ENCODE measurements around the gene RPS6KA2. TPM values are rescaled to one million over a fixed set of nuclear protein-coding genes. Genes with fewer than 3 reads are reported as not detected.
"Not testable (repeated sequence)": the region's sequence is repeated elsewhere in the genome, so short reads cannot be mapped to it uniquely, and the experiment has no call there.

Gene RPS6KA2
- total RNA-seq, 4 donors from 2014 or later: 64.9 to 101 (median 81.6) TPM

DNA sequence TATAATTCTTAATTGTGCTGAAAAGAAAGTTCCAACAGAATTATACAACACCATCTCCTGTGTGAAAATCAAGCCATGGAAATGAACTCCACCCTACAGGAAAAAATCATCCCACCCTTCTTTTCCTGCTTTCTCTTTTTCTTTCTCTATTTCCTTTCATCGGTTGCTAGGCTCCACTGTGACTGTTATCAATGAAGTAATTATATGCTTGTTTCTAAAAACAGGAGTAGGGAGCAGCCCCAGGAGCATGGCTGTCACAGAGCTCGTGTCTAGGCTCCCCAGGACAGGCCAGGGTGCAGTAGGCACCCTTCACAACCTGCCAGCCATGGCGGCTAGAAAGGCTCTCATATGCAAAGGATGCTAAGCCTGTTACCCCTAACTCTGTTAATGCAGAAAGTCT lies 257.3 kb downstream of the RPS6KA2 start:
- TF ChIP-seq, protein P1, sequence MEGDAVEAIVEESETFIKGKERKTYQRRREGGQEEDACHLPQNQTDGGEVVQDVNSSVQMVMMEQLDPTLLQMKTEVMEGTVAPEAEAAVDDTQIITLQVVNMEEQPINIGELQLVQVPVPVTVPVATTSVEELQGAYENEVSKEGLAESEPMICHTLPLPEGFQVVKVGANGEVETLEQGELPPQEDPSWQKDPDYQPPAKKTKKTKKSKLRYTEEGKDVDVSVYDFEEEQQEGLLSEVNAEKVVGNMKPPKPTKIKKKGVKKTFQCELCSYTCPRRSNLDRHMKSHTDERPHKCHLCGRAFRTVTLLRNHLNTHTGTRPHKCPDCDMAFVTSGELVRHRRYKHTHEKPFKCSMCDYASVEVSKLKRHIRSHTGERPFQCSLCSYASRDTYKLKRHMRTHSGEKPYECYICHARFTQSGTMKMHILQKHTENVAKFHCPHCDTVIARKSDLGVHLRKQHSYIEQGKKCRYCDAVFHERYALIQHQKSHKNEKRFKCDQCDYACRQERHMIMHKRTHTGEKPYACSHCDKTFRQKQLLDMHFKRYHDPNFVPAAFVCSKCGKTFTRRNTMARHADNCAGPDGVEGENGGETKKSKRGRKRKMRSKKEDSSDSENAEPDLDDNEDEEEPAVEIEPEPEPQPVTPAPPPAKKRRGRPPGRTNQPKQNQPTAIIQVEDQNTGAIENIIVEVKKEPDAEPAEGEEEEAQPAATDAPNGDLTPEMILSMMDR (IDR thresholded peaks at IDR 0.05): no peak
- no peak for TF ChIP-seq POLR2A (IDR thresholded peaks at IDR 0.05)
- Histone ChIP-seq H3K36me3 (peaks cover 0 to 4% of the 10 kb centered on the region in 2 donors), H3K9me3 (no peaks in the 10 kb centered on the region), H3K27me3 (no peaks in the 10 kb centered on the region), H3K27ac (no peak overlapping the region), H3K4me3 (replicated peaks in 1 of 3) (no peak overlapping the region), H3K4me1 (no peaks in the 10 kb centered on the region)
- 78 to 80% methylated on average over 3 of the region's 3 CpGs for WGBS, 2 donors
- no peak for DNase-seq
- intact Hi-C loops (cut with DNase I): no loop called here

DNA sequence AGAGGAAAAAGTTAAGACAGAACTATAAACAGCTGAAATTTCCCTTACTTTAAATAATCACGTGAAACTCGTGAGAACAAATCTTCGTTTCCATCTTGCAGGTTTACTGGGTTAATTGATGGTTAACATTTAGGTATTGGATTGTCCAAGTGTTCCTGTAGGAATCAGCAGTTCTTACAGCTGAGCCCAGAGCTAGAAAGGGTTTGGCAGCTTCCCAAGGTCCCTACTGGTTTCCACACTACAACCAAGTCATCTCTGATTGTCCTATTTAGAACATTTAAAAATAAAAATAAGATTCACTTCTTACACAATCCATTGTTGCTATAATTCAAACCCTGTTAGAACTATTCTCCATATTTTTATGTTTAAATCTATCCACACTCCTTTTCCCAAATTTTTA lies 260.1 kb downstream of the RPS6KA2 start:
- H3K27me3 ChIP-seq: no peaks in the 10 kb centered on the region
- WGBS, 2 donors: 86 to 94% methylated on average over 3 of the region's 3 CpGs
- TF ChIP-seq, protein P1 (IDR thresholded peaks at IDR 0.05): no peak
- peaks cover 10 to 19% of the 10 kb centered on the region in 2 donors for H3K36me3 ChIP-seq
- H3K9me3 ChIP-seq: no peaks in the 10 kb centered on the region
- H3K4me3 ChIP-seq (replicated peaks in 1 of 3): no peak overlapping the region
- intact Hi-C loops (cut with DNase I): no loop called here
- no peaks in the 10 kb centered on the region for H3K4me1 ChIP-seq
- no peak overlapping the region for H3K27ac ChIP-seq
- DNase-seq: no peak

DNA sequence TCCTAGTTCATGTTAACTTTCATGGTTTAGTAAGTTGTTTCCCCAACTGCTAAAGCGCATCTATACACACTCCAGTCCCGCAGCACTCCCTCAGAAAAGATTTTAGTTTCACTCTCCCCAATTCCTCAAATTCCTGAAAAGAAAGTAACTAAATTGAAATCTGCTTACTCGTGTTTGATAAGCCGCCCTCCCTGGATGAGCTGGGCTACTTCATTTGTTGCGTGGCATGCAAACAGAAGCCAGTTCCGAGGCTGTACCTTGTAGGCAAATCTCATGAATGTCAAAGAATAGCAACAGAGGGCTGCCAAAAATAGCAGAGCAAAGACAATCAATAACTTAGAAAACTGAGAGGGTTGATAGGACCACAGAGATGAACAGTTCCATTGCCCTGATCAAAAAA lies 261.2 kb downstream of the RPS6KA2 start:
- Histone ChIP-seq H3K9me3 (no peaks in the 10 kb centered on the region), H3K36me3 (peaks cover 10 to 19% of the 10 kb centered on the region in 2 donors), H3K27ac (no peak overlapping the region), H3K4me3 (replicated peaks in 1 of 3) (no peak overlapping the region), H3K27me3 (no peaks in the 10 kb centered on the region), H3K4me1 (no peaks in the 10 kb centered on the region)
- 87 to 90% methylated on average over 6 of the region's 6 CpGs for WGBS, 2 donors
- no peak for TF ChIP-seq POLR2A (IDR thresholded peaks at IDR 0.05)
- TF ChIP-seq, protein P1 (IDR thresholded peaks at IDR 0.05): no peak
- intact Hi-C loops (cut with DNase I): no loop called here
- no peak for DNase-seq

DNA sequence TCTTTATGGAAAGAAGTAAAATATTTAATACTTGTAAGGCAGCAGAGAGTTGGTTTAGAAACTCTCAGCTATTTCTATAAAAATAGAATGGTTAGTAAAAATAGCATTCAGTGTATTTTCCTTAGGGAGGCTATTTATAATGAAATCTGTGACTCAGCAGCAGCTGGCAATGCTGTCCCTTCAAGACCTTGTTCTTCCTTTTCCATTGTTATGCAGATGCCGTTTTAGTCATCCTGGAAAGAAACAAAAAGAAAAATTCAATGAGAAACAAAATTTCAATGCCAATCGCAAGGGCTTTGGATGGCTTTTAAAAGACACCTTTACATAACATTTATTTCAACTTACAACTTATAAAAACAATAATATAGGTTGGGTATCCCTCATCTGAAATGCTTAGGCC lies 261.8 kb downstream of the RPS6KA2 start:
- 67 to 73% methylated on average over 2 of the region's 2 CpGs for WGBS, 2 donors
- H3K27ac ChIP-seq: no peak overlapping the region
- DNase-seq: no peak

DNA sequence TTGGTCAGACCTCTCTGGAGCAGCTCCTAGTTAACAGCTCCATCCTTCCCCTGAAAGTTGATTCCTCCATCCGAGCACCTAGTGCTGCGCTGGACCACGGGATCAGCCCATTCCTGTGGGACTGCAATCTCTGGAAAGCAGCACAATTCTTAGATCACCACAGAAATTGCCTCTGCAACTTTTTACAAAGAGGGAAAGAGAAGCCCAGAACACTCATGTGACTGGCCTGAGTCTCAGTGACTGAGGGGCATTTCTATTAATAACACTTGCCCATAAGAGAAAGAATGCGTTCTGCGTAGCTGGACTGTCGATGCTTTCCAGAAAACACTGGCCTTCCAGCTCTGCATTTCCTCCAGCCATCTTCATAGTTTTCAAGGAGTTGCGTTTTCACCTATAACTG lies 262.6 kb downstream of the RPS6KA2 start:
- no peak for DNase-seq
- peaks cover 10 to 19% of the 10 kb centered on the region in 2 donors for H3K36me3 ChIP-seq
- H3K9me3 ChIP-seq: no peaks in the 10 kb centered on the region
- no peak for TF ChIP-seq POLR2A (IDR thresholded peaks at IDR 0.05)
- TF ChIP-seq, protein P1 (IDR thresholded peaks at IDR 0.05): no peak
- no peaks in the 10 kb centered on the region for H3K4me1 ChIP-seq
- H3K27me3 ChIP-seq: no peaks in the 10 kb centered on the region
- no peak overlapping the region for H3K4me3 ChIP-seq (replicated peaks in 1 of 3)
- WGBS, 2 donors: 80 to 81% methylated on average over 7 of the region's 7 CpGs
- no peak overlapping the region for H3K27ac ChIP-seq
- intact Hi-C loops (cut with DNase I): no loop called here

More for the DNA sequence above, 261.8 kb downstream of the RPS6KA2 start:
- H3K4me1 ChIP-seq: no peaks in the 10 kb centered on the region
- no peaks in the 10 kb centered on the region for H3K27me3 ChIP-seq
- TF ChIP-seq POLR2A (IDR thresholded peaks at IDR 0.05): no peak
- TF ChIP-seq, protein P1 (IDR thresholded peaks at IDR 0.05): no peak
- H3K4me3 ChIP-seq (replicated peaks in 1 of 3): no peak overlapping the region
- peaks cover 10 to 19% of the 10 kb centered on the region in 2 donors for H3K36me3 ChIP-seq
- intact Hi-C loops (cut with DNase I): no loop called here
- no peaks in the 10 kb centered on the region for H3K9me3 ChIP-seq

DNA sequence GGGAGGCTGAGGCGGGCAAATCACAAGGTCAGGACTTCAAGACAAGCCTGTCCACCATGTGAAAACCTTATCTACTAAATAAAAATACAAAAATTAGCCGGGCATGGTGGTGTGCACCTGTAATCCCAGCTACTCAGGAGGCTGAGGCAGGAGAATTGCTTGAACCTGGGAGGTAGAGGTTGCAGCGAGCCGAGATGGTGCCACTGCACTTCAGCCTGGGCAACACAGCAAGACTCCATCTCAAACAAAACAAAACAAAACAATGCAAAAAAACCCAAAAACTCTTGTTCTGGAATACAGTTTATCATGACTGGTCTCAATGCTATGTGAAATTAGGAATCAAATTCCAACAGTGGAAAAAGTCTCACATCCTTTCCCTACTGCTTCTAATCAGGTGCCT lies 264.6 kb downstream of the RPS6KA2 start:
- DNase-seq; H3K9me3 ChIP-seq; intact Hi-C loops (cut with DNase I); H3K27ac ChIP-seq; H3K4me1 ChIP-seq; H3K4me3 ChIP-seq (replicated peaks in 1 of 3); H3K27me3 ChIP-seq: not testable (repeated sequence)
- 98 to 100% methylated on average over 4 of the region's 4 CpGs for WGBS, 2 donors
- peaks cover 10 to 19% of the 10 kb centered on the region in 2 donors for H3K36me3 ChIP-seq
